GM21360 (cell line): ENCODE measurements around the gene MRTFA.
"Not testable (repeated sequence)": the region's sequence is repeated elsewhere in the genome, so short reads cannot be mapped to it uniquely, and the experiment has no call there.

Experiments
- ATAC-seq: cut with Tn5 transposase; IDR thresholded peaks from one replicate; pipeline ENCODE4 v1.9.1; 2021; ENCODE audit warnings: mild to moderate bottlenecking, moderate library complexity; ENCODE audit not compliant: unreplicated experiment

The MRTFA gene

GRCh38 chr22:40526960-40527359 is 109.6 kb downstream of the MRTFA start:
- no peak for ATAC-seq

- ATAC-seq: no peak
These were observed 111.2 kb downstream of the MRTFA start for GRCh38 chr22:40525250-40525884.

- no peak for ATAC-seq
These were observed 111.9 kb downstream of the MRTFA start for GRCh38 chr22:40524392-40525249.

- no peak for ATAC-seq
These were observed 114.4 kb downstream of the MRTFA start for GRCh38 chr22:40522141-40522540.

GRCh38 chr22:40521046-40521445 is 115.5 kb downstream of the MRTFA start:
- ATAC-seq: no peak

GRCh38 chr22:40520562-40520961 is 116.0 kb downstream of the MRTFA start:
- no peak for ATAC-seq

- no peak for ATAC-seq
These were observed 116.6 kb downstream of the MRTFA start for GRCh38 chr22:40519948-40520331.

GRCh38 chr22:40519284-40519947 is 117.1 kb downstream of the MRTFA start:
- ATAC-seq: no peak

GRCh38 chr22:40518840-40519239 is 117.7 kb downstream of the MRTFA start:
- no peak for ATAC-seq

- ATAC-seq: no peak
These were observed 118.9 kb downstream of the MRTFA start for GRCh38 chr22:40517631-40518030.

GRCh38 chr22:40516416-40516815 is 120.1 kb downstream of the MRTFA start:
- ATAC-seq: no peak

- no peak for ATAC-seq
These were observed 123.9 kb downstream of the MRTFA start for GRCh38 chr22:40512426-40513136.

- no peak for ATAC-seq
These were observed 124.9 kb downstream of the MRTFA start for GRCh38 chr22:40511604-40512003.

GRCh38 chr22:40510631-40511364 is 125.7 kb downstream of the MRTFA start:
- ATAC-seq: no peak

GRCh38 chr22:40509401-40510134 is 127.0 kb downstream of the MRTFA start:
- no peak for ATAC-seq

GRCh38 chr22:40508046-40508445 is 128.5 kb downstream of the MRTFA start:
- not testable (repeated sequence) for ATAC-seq

- ATAC-seq: no peak
These were observed 129.0 kb downstream of the MRTFA start for GRCh38 chr22:40507491-40507890.

- no peak for ATAC-seq
These were observed 129.8 kb downstream of the MRTFA start for GRCh38 chr22:40506762-40507161.

GRCh38 chr22:40504285-40505249 is 132.0 kb downstream of the MRTFA start:
- no peak for ATAC-seq
